GM19455 (cell line): ENCODE data around the gene ATP8B3.
"Not testable (repeated sequence)": the region's sequence is repeated elsewhere in the genome, so short reads cannot be mapped to it uniquely, and the experiment has no call there.

Source experiments
- ATAC-seq: cut with Tn5 transposase; IDR thresholded peaks from one replicate; pipeline ENCODE4 v1.9.1; 2021; ENCODE audit not compliant: unreplicated experiment

The ATP8B3 gene

GRCh38 chr19:1797313-1797712, 14.8 kb downstream of the ATP8B3 start:
- ATAC-seq, result not testable (repeated sequence)

GRCh38 chr19:1796395-1797142, 15.5 kb downstream of the ATP8B3 start:
- ATAC-seq, result no peak

GRCh38 chr19:1794424-1795172, 17.5 kb downstream of the ATP8B3 start:
- no peak for ATAC-seq

GRCh38 chr19:1791879-1792278, 20.2 kb downstream of the ATP8B3 start:
- no peak for ATAC-seq

GRCh38 chr19:1790054-1790792, 21.9 kb downstream of the ATP8B3 start:
- no peak for ATAC-seq

- no peak for ATAC-seq
Measured at GRCh38 chr19:1789261-1790041, 22.6 kb downstream of the ATP8B3 start.

GRCh38 chr19:1787116-1787515, 25.0 kb downstream of the ATP8B3 start:
- ATAC-seq, result no peak

- no peak for ATAC-seq
Measured at GRCh38 chr19:1786668-1787067, 25.4 kb downstream of the ATP8B3 start.

- no peak for ATAC-seq
Measured at GRCh38 chr19:1785310-1785709, 26.8 kb downstream of the ATP8B3 start.

- no peak for ATAC-seq
Measured at GRCh38 chr19:1783874-1784273, 28.2 kb downstream of the ATP8B3 start.

- ATAC-seq, result no peak
Measured at GRCh38 chr19:1783354-1783753, 28.7 kb downstream of the ATP8B3 start.

- no peak for ATAC-seq
Measured at GRCh38 chr19:1782521-1782920, 29.6 kb downstream of the ATP8B3 start.

- ATAC-seq, result no peak
Measured at GRCh38 chr19:1780272-1780958, 31.7 kb downstream of the ATP8B3 start.

- no peak for ATAC-seq
Measured at GRCh38 chr19:1779574-1779973, 32.5 kb downstream of the ATP8B3 start.

GRCh38 chr19:1777149-1777548, 34.9 kb downstream of the ATP8B3 start:
- ATAC-seq, result no peak

- ATAC-seq, result no peak
Measured at GRCh38 chr19:1776606-1777147, 35.4 kb downstream of the ATP8B3 start.

GRCh38 chr19:1775951-1776605, 36.0 kb downstream of the ATP8B3 start:
- no peak for ATAC-seq

GRCh38 chr19:1774989-1775772, 36.9 kb downstream of the ATP8B3 start:
- ATAC-seq, result no peak

GRCh38 chr19:1773184-1773583, 38.9 kb downstream of the ATP8B3 start:
- ATAC-seq, result no peak
